ENCODE measurements around the gene RPS2.

The RPS2 gene

GRCh38 chr16:2004795-2005517, 40.3 kb upstream of the RPS2 start:
- Histone ChIP-seq H3K9me3 (ENCODE audit: control insufficient read depth, insufficient read depth, low read length) (no peaks in the 10 kb centered on the region), H3K27me3 (ENCODE audit: control insufficient read depth, insufficient read depth, low read length) (no peaks in the 10 kb centered on the region), H3K9ac (ENCODE audit: low read depth, low read length) (no peak overlapping the region), H3K4me1 (ENCODE audit: control insufficient read depth, insufficient read depth, low read length) (peaks cover 7% of the 10 kb centered on the region), H3K4me3 (ENCODE audit: low read depth, low read length) (no peak overlapping the region), H3K36me3 (ENCODE audit: control insufficient read depth, insufficient read depth, low read length) (peaks cover 40% of the 10 kb centered on the region)

DNA sequence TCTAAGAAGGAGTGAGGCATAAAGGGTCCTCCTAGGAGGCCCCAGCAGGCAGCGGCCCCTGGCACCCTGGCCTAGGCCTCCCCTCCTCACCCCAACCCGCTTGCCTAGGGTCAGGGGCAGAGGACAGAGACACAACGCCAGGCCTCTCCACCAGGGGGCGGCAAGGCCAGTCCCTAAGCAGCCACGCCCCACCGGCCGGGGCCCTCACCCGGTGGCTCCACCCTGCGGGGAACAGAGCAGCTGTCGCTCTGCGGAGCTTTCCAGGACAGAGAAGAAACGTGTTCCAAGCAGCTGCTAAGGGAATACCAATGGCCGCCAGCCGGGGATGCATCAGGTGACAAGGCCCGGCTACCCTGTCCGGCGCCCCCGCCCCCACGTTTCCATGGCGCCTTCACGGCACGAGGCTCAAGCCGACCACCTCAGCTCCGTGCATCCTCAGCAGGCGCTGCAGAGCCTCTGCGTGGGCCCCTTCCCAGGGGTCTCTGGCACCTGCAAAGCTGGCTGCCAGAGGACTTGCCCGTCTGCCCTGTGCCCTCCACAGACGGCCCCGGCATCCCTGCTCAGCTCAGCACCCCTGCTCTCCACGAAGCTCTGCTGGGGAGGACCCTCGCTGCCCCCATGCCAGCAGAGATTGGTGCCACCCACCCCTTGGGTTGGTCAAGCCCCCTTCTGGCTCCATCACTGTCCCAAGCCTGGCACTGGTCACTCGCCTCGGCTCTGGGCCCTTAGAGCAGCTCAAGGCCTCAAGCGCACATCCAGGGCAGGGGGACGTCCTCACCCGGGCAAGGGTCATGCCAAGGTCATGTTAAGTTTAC, 39.4 kb upstream of the RPS2 start:
- H3K4me3 ChIP-seq (ENCODE audit: low read depth, low read length) = no peak overlapping the region
- H3K9me3 ChIP-seq (ENCODE audit: control insufficient read depth, insufficient read depth, low read length) = no peaks in the 10 kb centered on the region
- H3K27me3 ChIP-seq (ENCODE audit: control insufficient read depth, insufficient read depth, low read length) = no peaks in the 10 kb centered on the region
- no peak overlapping the region for H3K9ac ChIP-seq (ENCODE audit: low read depth, low read length)
- H3K4me1 ChIP-seq (ENCODE audit: control insufficient read depth, insufficient read depth, low read length) = peaks cover 7% of the 10 kb centered on the region
- peaks cover 49% of the 10 kb centered on the region for H3K36me3 ChIP-seq (ENCODE audit: control insufficient read depth, insufficient read depth, low read length)

- no peaks in the 10 kb centered on the region for H3K27me3 ChIP-seq (ENCODE audit: control insufficient read depth, insufficient read depth, low read length)
- H3K9me3 ChIP-seq (ENCODE audit: control insufficient read depth, insufficient read depth, low read length) = no peaks in the 10 kb centered on the region
- H3K4me1 ChIP-seq (ENCODE audit: control insufficient read depth, insufficient read depth, low read length) = peaks cover 5% of the 10 kb centered on the region
- peaks cover 52% of the 10 kb centered on the region for H3K36me3 ChIP-seq (ENCODE audit: control insufficient read depth, insufficient read depth, low read length)
- no peak overlapping the region for H3K9ac ChIP-seq (ENCODE audit: low read depth, low read length)
- H3K4me3 ChIP-seq (ENCODE audit: low read depth, low read length) = no peak overlapping the region
Measured at GRCh38 chr16:2003231-2003826, 38.7 kb upstream of the RPS2 start.

- H3K36me3 ChIP-seq (ENCODE audit: control insufficient read depth, insufficient read depth, low read length) = peaks cover 58% of the 10 kb centered on the region
- H3K9me3 ChIP-seq (ENCODE audit: control insufficient read depth, insufficient read depth, low read length) = no peaks in the 10 kb centered on the region
- H3K4me3 ChIP-seq (ENCODE audit: low read depth, low read length) = no peak overlapping the region
- H3K4me1 ChIP-seq (ENCODE audit: control insufficient read depth, insufficient read depth, low read length) = peaks cover 2% of the 10 kb centered on the region
- H3K27me3 ChIP-seq (ENCODE audit: control insufficient read depth, insufficient read depth, low read length) = no peaks in the 10 kb centered on the region
- H3K9ac ChIP-seq (ENCODE audit: low read depth, low read length) = no peak overlapping the region
Measured at GRCh38 chr16:2002406-2003230, 38.0 kb upstream of the RPS2 start.

DNA sequence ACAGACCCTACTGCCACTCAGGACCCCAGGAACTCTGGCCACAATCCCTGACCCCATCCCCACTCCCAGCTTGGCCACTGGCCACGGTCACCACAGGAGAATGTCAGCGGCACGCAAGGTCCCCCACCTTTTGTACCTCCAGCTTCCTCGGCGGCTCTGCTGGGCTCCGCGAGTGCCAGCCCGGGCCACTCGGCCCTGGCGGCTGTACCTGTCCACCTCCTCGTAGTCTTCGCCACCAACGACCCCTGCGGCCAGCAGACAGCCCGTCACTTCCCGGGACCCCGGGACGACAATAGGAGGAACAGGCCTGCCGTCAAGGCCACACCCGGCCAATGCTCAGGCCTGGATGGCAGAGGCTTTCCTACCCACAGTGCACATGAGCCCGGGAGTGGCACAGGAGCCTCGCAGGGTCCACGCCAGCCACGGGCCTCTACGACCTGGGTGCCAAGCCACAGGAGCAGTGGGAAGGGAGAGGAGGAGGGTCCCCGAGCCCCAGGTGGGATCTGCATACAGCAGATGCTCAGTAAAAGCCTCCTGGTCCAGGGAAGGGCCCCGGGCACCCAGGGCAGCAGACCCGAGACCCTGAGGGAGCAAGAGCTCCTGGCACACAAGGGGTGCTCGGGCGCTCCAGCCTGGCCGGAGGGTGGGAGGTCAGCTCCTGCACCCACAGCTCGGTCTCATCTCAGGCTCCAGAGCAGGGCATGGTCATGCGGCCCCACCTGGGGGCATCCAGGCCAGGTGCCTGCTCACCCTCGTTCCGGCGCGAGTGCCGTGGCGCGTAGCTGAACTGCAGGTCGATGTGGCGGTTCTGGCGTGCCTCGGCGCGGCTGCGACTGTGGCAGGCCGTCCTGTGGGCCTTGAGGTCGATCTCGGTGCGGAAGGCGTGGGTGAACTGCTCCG, 37.1 kb upstream of the RPS2 start:
- Histone ChIP-seq H3K36me3 (ENCODE audit: control insufficient read depth, insufficient read depth, low read length) (peaks cover 58% of the 10 kb centered on the region), H3K9ac (ENCODE audit: low read depth, low read length) (no peak overlapping the region), H3K4me1 (ENCODE audit: control insufficient read depth, insufficient read depth, low read length) (peaks cover 2% of the 10 kb centered on the region)

GRCh38 chr16:2001035-2001434, 36.4 kb upstream of the RPS2 start:
- H3K4me3 ChIP-seq (ENCODE audit: low read depth, low read length) = no peak overlapping the region
- H3K27me3 ChIP-seq (ENCODE audit: control insufficient read depth, insufficient read depth, low read length) = no peaks in the 10 kb centered on the region
- H3K9ac ChIP-seq (ENCODE audit: low read depth, low read length) = no peak overlapping the region
- H3K36me3 ChIP-seq (ENCODE audit: control insufficient read depth, insufficient read depth, low read length) = peaks cover 58% of the 10 kb centered on the region
- H3K4me1 ChIP-seq (ENCODE audit: control insufficient read depth, insufficient read depth, low read length) = peaks cover 2% of the 10 kb centered on the region
- H3K9me3 ChIP-seq (ENCODE audit: control insufficient read depth, insufficient read depth, low read length) = no peaks in the 10 kb centered on the region

More for the DNA sequence above, 37.1 kb upstream of the RPS2 start:
- Histone ChIP-seq H3K4me3 (ENCODE audit: low read depth, low read length) (no peak overlapping the region), H3K27me3 (ENCODE audit: control insufficient read depth, insufficient read depth, low read length) (no peaks in the 10 kb centered on the region), H3K9me3 (ENCODE audit: control insufficient read depth, insufficient read depth, low read length) (no peaks in the 10 kb centered on the region)

DNA sequence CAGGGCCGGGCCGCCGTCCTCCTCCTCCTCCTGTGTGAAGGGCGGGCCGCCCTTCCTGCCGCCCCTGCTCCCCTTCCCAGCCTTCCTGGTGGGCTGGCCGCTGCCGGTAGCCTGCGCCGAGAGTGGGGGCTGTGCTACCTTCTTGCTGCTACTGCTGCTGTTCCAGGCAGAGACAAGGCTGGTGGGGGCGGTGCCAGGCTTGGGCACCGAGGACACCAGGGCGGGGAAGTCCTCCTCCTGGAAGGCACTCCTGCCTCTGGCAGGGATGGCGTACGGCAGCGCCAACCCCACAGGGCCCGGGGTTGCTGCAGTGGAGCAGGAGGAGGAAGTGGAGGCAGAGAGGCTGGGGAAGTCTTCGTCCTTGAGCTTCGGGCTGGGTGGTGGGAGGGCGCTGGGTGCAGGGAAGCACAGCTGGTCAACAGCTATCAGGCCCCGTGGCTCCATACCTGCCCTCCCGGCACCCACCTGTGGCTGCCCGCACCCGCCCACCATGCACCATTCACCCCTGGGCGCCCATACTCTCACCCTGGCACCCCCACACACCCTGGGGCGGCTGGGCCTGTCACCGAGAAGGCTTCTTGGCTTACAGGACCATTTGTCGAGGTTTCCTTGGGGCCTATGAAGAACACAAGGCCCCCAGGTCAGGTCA, 35.4 kb upstream of the RPS2 start:
- H3K27me3 ChIP-seq (ENCODE audit: control insufficient read depth, insufficient read depth, low read length) = no peaks in the 10 kb centered on the region
- H3K9me3 ChIP-seq (ENCODE audit: control insufficient read depth, insufficient read depth, low read length) = no peaks in the 10 kb centered on the region
- H3K4me3 ChIP-seq (ENCODE audit: low read depth, low read length) = no peak overlapping the region
- peaks cover 2% of the 10 kb centered on the region for H3K4me1 ChIP-seq (ENCODE audit: control insufficient read depth, insufficient read depth, low read length)
- H3K9ac ChIP-seq (ENCODE audit: low read depth, low read length) = no peak overlapping the region
- H3K36me3 ChIP-seq (ENCODE audit: control insufficient read depth, insufficient read depth, low read length) = peaks cover 58% of the 10 kb centered on the region

DNA sequence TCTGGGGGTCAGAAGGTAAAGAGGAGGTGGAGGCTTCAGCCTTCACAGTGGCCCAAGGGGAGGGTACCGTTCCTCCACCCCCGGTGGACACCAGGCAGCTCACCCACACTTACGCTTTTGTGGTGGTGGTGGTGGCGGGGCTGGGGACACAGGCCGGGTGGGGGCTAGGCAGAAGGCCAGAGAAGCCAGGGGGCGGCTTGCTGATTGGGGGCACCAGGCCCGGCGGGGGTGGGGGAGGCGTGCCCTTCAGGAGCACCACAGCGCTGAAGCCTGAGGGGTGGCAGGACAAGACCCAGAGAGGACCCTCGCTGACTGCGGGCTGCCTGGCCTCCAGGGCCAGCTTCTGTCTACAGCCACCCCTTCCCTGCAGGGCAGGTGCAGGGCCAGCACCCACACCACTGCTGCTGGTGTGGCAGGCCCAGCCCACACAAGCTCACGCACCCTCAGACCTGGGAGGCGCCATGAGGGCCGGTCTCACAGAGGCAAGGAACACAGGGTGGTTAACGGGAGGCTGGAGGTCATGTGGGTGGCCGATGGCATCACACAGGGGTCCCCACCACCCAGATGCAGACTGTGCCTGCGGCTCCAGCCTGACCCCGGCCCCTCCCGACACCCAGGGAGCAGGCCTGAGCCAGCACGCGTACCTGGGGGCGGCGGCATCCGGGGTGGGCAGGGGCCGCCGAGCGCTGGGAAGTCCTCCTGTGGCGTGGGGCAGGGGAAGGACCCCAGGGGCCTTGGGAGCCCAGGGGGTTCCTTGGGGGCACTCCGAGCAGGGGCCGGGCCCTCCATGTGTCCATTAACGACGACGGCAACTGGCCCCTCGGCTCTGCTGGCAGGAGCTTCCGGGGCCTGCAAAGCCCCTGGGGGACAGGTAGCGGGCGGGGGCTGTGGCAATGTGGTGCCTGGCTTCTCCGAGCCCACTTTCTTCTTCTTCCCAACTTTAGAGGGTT, 34.5 kb upstream of the RPS2 start:
- Histone ChIP-seq H3K9ac (ENCODE audit: low read depth, low read length) (no peak overlapping the region), H3K4me3 (ENCODE audit: low read depth, low read length) (no peak overlapping the region), H3K36me3 (ENCODE audit: control insufficient read depth, insufficient read depth, low read length) (peaks cover 58% of the 10 kb centered on the region), H3K9me3 (ENCODE audit: control insufficient read depth, insufficient read depth, low read length) (no peaks in the 10 kb centered on the region), H3K27me3 (ENCODE audit: control insufficient read depth, insufficient read depth, low read length) (no peaks in the 10 kb centered on the region), H3K4me1 (ENCODE audit: control insufficient read depth, insufficient read depth, low read length) (peaks cover 2% of the 10 kb centered on the region)

DNA sequence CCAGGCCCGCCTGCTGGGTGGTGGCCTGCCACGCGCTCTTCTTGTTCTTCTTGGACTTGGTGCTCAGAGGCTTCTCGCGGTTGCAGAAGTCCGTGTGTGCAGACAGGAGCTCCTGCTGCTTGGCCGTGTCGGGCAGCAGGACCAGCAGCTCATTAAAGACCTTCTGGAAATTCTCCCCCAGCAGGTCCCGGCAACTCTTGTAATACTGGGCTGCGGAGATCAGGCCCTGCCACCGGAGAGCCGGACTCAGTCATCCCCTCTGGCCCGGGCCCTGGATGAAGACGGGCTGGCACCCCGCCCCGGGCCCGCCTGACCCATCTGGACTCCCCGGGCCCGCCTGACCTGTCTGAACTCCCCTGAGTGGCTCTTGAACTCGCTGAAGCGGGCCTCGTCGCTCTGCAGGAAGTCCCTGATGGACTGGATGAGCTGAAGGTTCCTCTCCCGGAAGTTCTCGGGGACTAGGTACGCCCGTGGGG, 33.8 kb upstream of the RPS2 start:
- no peaks in the 10 kb centered on the region for H3K4me1 ChIP-seq (ENCODE audit: control insufficient read depth, insufficient read depth, low read length)
- peaks cover 56% of the 10 kb centered on the region for H3K36me3 ChIP-seq (ENCODE audit: control insufficient read depth, insufficient read depth, low read length)
- no peaks in the 10 kb centered on the region for H3K27me3 ChIP-seq (ENCODE audit: control insufficient read depth, insufficient read depth, low read length)
- no peak overlapping the region for H3K4me3 ChIP-seq (ENCODE audit: low read depth, low read length)
- H3K9ac ChIP-seq (ENCODE audit: low read depth, low read length) = no peak overlapping the region
- no peaks in the 10 kb centered on the region for H3K9me3 ChIP-seq (ENCODE audit: control insufficient read depth, insufficient read depth, low read length)

All from iPS-15b (cell line).